ENCODE results near the gene ART4.

ART4 gene

GRCh38 chr12:14850929-14851663 lies 7.8 kb upstream of the ART4 start:
- no peak for DNase-seq (ENCODE audit: low read depth in 2 of 2)

- DNase-seq (ENCODE audit: low read depth in 2 of 2), result no peak
These were observed 6.3 kb upstream of the ART4 start for GRCh38 chr12:14849661-14850060.

DNA sequence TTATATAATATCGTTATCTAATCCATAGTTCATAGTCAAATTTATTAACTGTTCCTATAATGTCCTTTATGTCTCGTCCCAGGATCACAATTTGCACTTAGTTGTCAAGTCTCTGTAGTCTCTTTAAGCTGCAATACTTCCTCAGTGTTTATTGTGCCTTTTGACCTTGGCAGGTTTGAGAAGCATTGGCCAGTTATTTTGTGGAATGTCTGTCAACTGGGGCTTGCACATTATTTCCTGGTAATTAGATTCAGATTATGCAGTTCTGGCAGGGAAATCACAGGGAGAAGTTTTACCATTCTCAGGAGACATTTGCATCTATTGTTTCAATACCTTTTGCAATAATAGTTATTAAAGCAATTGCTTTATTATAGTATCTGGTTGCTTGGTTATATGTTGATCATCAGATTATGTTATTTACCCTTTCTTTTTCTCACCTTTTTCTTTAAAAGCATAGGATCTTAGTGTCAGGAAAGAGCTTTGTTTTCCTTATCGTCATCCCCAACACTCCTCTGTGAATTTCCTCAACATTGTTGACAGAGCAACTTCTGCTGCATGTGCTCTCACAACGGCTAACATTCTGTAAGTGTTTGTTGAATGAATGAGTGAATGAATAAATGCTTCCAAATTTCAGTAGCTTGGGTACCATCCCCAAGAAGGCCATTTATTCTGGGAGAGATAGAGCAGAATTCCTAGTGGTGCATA lies 3.7 kb upstream of the ART4 start:
- DNase-seq (ENCODE audit: low read depth in 2 of 2), result no peak

GRCh38 chr12:14846042-14846587 lies 2.8 kb upstream of the ART4 start:
- no peak for DNase-seq (ENCODE audit: low read depth in 2 of 2)

DNA sequence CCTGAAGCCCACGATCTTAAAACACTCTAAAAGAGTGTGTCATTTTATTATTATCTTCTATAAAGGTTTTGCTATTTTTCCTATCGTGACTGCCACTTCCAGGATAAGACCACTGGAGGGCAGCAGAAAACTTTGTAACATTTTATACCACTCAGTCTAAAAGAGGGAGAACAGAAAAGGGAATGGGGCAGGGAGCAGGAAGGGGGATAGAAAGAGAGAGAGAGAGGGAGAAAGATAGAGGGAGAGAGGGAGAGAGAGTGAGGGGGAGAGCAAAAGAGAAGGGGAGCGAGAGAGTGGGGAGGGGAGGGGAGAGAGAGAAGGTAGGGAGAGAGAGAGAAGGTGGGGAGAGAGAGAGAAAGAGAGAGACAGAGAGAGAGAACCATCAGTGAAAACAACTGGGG lies 2.0 kb upstream of the ART4 start:
- peak; percentile 3 to 17 for DNase-seq (ENCODE audit: low read depth in 2 of 2)

- no peak for DNase-seq (ENCODE audit: low read depth in 2 of 2)
These were observed 1.1 kb upstream of the ART4 start for GRCh38 chr12:14844401-14844800.

- no peak for DNase-seq (ENCODE audit: low read depth in 2 of 2)
These were observed 1.0 kb downstream of the ART4 start for GRCh38 chr12:14842315-14842714.

GRCh38 chr12:14841761-14842160 lies 1.6 kb downstream of the ART4 start:
- DNase-seq (ENCODE audit: low read depth in 2 of 2), result no peak

- DNase-seq (ENCODE audit: low read depth in 2 of 2), result no peak
These were observed 2.7 kb downstream of the ART4 start for GRCh38 chr12:14840616-14841015.

DNA sequence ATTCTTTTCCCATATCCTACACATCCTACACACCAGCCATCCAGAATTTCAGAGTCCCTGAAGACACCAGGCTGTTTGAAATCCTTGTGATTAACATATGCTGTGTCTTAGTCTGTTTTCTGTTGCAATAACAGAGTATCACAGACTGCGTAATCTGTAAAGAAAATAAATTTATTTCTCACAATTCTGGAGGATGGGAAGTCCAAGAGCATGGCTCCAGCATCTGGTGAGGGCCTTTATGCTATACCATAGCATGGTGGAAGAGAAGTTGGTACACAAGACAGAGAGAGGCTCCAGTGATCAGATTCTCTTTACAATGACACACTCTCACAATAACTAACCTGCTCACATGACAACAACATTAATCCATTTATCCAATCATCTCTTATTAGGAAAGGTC lies 4.1 kb downstream of the ART4 start:
- no peak for DNase-seq (ENCODE audit: low read depth in 2 of 2)

GRCh38 chr12:14836336-14837210 lies 6.8 kb downstream of the ART4 start:
- DNase-seq (ENCODE audit: low read depth in 2 of 2), result no peak

- no peak for DNase-seq (ENCODE audit: low read depth in 2 of 2)
These were observed 8.8 kb downstream of the ART4 start for GRCh38 chr12:14834509-14834908.

- no peak for DNase-seq (ENCODE audit: low read depth in 2 of 2)
These were observed 9.4 kb downstream of the ART4 start for GRCh38 chr12:14833952-14834351.

DNA sequence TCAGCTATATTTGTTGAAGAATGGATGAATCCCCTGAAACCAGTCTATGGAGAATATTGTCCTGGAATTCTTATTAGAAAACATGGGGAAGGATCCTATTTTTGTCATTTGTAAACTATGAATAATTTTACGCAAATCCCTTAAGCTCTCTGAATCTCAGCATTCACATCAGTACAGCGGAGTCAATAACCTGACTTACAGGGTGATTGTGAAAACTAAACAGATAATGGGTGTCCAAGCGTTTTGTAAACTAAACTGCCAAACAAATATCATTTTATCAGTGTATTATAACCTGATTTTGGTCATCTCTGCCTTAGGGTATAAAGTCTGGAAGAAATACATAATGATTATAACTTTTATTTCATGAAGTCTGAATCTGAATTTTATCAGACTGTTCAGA lies 10.0 kb downstream of the ART4 start:
- no peak for DNase-seq (ENCODE audit: low read depth in 2 of 2)

GRCh38 chr12:14828892-14829291 lies 14.4 kb downstream of the ART4 start:
- DNase-seq (ENCODE audit: low read depth in 2 of 2), result no peak

DNA sequence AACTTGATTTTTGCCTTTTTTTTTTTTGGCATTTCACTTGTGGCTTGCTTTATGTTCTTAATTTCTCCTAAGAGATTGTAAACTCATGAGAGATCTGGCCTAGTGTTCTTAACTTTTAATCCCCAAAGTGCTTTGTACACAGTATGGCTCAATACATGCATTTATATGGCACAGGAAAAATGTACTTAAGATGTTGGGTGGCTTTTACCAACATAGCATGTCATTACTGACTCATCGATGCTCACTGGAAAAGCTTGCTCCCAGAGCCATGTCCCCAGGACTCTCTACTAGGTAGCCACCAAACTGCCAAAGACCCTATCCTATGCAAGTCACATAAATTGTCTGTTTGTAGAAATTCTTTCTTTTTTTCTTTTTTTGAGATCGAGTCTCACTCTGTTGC lies 16.3 kb downstream of the ART4 start:
- DNase-seq (ENCODE audit: low read depth in 2 of 2), result no peak

DNA sequence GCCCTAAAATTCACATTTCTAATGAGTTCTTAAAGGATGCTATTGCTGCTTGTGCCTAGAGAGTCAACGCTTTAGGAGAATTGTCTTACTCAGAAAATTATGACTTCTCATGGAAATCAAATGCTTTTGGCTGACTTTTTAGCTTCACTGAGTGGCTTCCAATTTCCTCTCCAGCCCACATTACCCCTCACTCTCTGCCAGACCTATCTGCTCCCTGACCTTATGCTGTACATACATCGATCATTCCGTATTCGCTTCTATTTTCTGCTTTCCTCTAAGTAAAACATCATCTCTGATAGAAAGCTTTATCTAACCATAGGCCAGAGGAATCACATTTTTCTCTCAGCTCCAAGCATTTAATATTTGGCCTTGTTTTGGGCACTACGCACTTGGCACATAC lies 16.8 kb downstream of the ART4 start:
- DNase-seq (ENCODE audit: low read depth in 2 of 2), result no peak

DNA sequence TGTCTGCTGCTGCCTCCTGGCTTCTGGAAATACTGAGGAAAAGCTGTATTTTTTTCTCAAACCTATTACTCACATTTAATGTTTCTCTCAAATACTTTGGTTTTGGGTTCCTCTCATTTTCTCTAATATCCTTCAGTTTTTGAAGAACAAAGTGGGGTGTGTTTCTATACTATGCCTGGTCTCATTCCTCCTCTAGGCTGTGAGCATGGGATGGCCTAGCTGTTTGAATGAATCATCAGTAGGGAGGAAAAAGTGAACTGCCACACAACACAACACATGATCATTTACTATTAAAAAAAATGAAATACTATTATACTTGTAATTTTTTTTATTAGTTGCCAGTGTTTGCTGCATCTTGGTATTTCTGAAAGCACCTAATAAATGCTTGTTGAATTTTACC lies 18.1 kb downstream of the ART4 start:
- DNase-seq (ENCODE audit: low read depth in 2 of 2), result no peak

DNA sequence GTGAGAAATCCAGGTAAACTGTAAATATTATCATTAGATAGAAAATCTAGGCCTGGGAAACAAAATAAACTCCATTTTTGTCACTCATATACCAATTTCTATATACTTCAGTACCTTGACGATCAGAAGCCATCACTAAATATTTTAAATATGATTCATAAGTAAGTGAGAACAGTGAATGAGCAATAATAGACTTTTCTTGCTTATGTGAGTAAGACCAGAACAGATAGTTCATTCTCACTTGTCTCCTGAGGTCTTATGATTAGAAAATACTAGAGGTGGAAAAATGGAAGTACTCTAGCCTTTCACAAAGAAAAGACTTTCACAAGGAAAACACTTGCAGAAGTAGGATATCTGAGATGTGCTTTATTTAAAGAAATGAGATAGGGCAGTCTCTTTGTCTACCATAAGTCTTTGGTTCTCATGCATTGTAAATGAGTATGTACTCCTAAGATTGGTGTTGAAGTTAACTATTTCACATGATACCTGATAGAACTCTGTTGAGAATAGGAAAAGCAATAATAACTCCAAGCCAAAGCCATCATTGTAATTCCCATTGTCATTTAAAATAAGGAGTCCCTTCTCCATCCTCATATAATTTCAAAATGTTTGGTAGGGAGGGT lies 19.2 kb downstream of the ART4 start:
- no peak for DNase-seq (ENCODE audit: low read depth in 2 of 2)

- no peak for DNase-seq (ENCODE audit: low read depth in 2 of 2)
These were observed 29.3 kb downstream of the ART4 start, which contains the start of gene SMCO3 for GRCh38 chr12:14814014-14814413. SMCO3 (minus strand) TSS chr12:14814182; CDS start chr12:14806680, 7,502 bp downstream.

- no peak for DNase-seq (ENCODE audit: low read depth in 2 of 2)
These were observed 31.8 kb downstream of the ART4 start for GRCh38 chr12:14811486-14811885.

Measured in stimulated activated CD8-positive, alpha-beta memory T cell treated with anti-CD3 and anti-CD28 coated beads, Interleukin-7, amount 100 ng/mL, for 4 hours (primary cell).